GM23338 (cell line): ENCODE results near the gene CMC2. TPM values are rescaled to one million over a fixed set of nuclear protein-coding genes. Genes with fewer than 3 reads are reported as not detected.

Experiments used
- ATAC-seq: fragments of 200-7000 bp; cut with Tn5 transposase; 3 replicates; pipeline ENCODE4 v1.9.1; 2020
- DNase-seq: peaks from one replicate; pipeline ENCODE4 v3.0.0-alpha.2; 2015; ENCODE audit warnings: low spot score
- H2AFZ ChIP-seq: fragments of 200-600 bp; sonication (generic); 2 replicates; pipeline ENCODE4 v1.8.0; 2016; ENCODE audit warnings: antibody characterized with exemption, mild to moderate bottlenecking, moderate library complexity
- H3F3A ChIP-seq: fragments of 200-600 bp; sonication (generic); replicated peaks from 2 replicates; pipeline ENCODE4 v1.8.0; 2017; ENCODE audit warnings: antibody characterized with exemption, mixed run types, low read depth
- H3K27ac ChIP-seq: fragments of 200-600 bp; sonication (generic); 2 replicates; pipeline ENCODE4 v1.6.1; 2016; ENCODE audit warnings: low read depth
- H3K27me3 ChIP-seq: fragments of 200-600 bp; sonication (generic); 2 replicates; pipeline ENCODE4 v1.8.0; 2016; ENCODE audit warnings: mild to moderate bottlenecking, mixed run types, moderate library complexity; ENCODE audit not compliant: insufficient read depth
- H3K36me3 ChIP-seq: fragments of 200-600 bp; sonication (generic); 2 replicates; pipeline ENCODE4 v1.8.0; 2016; ENCODE audit warnings: mild to moderate bottlenecking; ENCODE audit not compliant: insufficient read depth
- H3K4me1 ChIP-seq: fragments of 200-600 bp; sonication (generic); 2 replicates; pipeline ENCODE4 v1.8.0; 2016; ENCODE audit warnings: mild to moderate bottlenecking, moderate library complexity; ENCODE audit not compliant: insufficient read depth
- H3K4me2 ChIP-seq: fragments of 200-600 bp; sonication (generic); 2 replicates; pipeline ENCODE4 v1.7.1; 2017; ENCODE audit warnings: mixed run types
- H3K4me3 ChIP-seq: fragments of 200-600 bp; sonication (generic); 2 replicates; pipeline ENCODE4 v1.6.1; 2016; ENCODE audit warnings: mixed run types
- H3K79me2 ChIP-seq: fragments of 200-600 bp; sonication (generic); replicated peaks from 2 replicates; pipeline ENCODE4 v1.8.0; 2017; ENCODE audit warnings: mild to moderate bottlenecking; ENCODE audit not compliant: insufficient read depth
- H3K9me2 ChIP-seq: fragments of 200-600 bp; sonication (generic); 2 replicates; pipeline ENCODE4 v1.8.0; 2017; ENCODE audit not compliant: insufficient read depth
- H4K20me1 ChIP-seq: fragments of 200-600 bp; sonication (generic); replicated peaks from 2 replicates; pipeline ENCODE4 v1.8.0; 2017; ENCODE audit warnings: mild to moderate bottlenecking; ENCODE audit not compliant: insufficient read depth
- H3K27ac Mint-ChIP-seq: 2 replicates; pipeline ENCODE4 v1.8.0; 2020; ENCODE audit warnings: inconsistent platforms, mild to moderate bottlenecking, moderate library complexity, mixed read lengths
- H3K27me3 Mint-ChIP-seq: 3 replicates; pipeline ENCODE4 v1.8.0; 2022; ENCODE audit warnings: low read depth, mild to moderate bottlenecking, moderate library complexity, mixed read lengths, inconsistent platforms; ENCODE audit not compliant: insufficient read depth, poor library complexity
- H3K36me3 Mint-ChIP-seq: 3 replicates; pipeline ENCODE4 v1.8.0; 2021; ENCODE audit warnings: low read depth, mild to moderate bottlenecking, inconsistent platforms, moderate library complexity, mixed read lengths
- H3K4me1 Mint-ChIP-seq: 3 replicates; pipeline ENCODE4 v1.8.0; 2020; ENCODE audit warnings: mild to moderate bottlenecking, inconsistent platforms, mixed read lengths
- H3K4me3 Mint-ChIP-seq: 3 replicates; pipeline ENCODE4 v1.8.0; 2021; ENCODE audit warnings: moderate library complexity, mild to moderate bottlenecking, inconsistent platforms, mixed read lengths
- H3K9me3 Mint-ChIP-seq: 3 replicates; pipeline ENCODE4 v1.8.0; 2020; ENCODE audit warnings: moderate library complexity, mild to moderate bottlenecking, inconsistent platforms, mixed read lengths
- CTCF ChIP-seq, 2 experiments: fragments of 200-600 bp in 1 of 2; sonication (generic) in 1 of 2; conservative IDR thresholded peaks; 2 replicates each; pipeline versions ENCODE4 v1.5.1 to v1.6.1; 2016 to 2017; ENCODE audit warnings: antibody characterized with exemption in 2 of 2, low read depth in 2 of 2, mild to moderate bottlenecking in 2 of 2, moderate library complexity in 1 of 2
- ETS1 ChIP-seq: IDR thresholded peaks from 2 replicates; pipeline ENCODE4 v1.6.1; 2016; ENCODE audit warnings: antibody characterized with exemption
- EZH2phosphoT487 ChIP-seq: fragments of 200-600 bp; sonication (generic); IDR thresholded peaks from one replicate; pipeline ENCODE4 v1.8.1; 2018; ENCODE audit warnings: antibody characterized with exemption; ENCODE audit not compliant: unreplicated experiment
- NANOG ChIP-seq: IDR thresholded peaks from 2 replicates; pipeline ENCODE4 v1.6.1; 2016; ENCODE audit warnings: antibody characterized with exemption, borderline replicate concordance
- POLR2AphosphoS5 ChIP-seq: IDR thresholded peaks from 2 replicates; pipeline ENCODE4 v1.6.1; 2016; ENCODE audit warnings: antibody characterized with exemption, low read depth
- REST ChIP-seq: IDR thresholded peaks from one replicate; pipeline ENCODE4 v1.6.1; 2018; ENCODE audit warnings: antibody characterized with exemption; ENCODE audit not compliant: unreplicated experiment
- ZNF114 ChIP-seq: fragments of 250-450 bp; sonication (Bioruptor Pico); IDR thresholded peaks from 2 replicates; pipeline ENCODE4 v1.5.0; 2020; ENCODE audit warnings: mild to moderate bottlenecking, moderate library complexity
- ZNF331 ChIP-seq: fragments of 250-450 bp; sonication (Bioruptor Pico); IDR thresholded peaks from 2 replicates; pipeline ENCODE4 v1.5.0; 2020; ENCODE audit warnings: low read depth, mild to moderate bottlenecking, moderate library complexity
- ZNF462 ChIP-seq: fragments of 250-450 bp; sonication (Bioruptor Pico); IDR thresholded peaks from 2 replicates; pipeline ENCODE4 v1.5.0; 2020; ENCODE audit warnings: mild to moderate bottlenecking, moderate library complexity
- polyA plus RNA-seq: library from polyadenylated mRNA; unstranded; fragments of >200 nt; fragmentation: Nextera tagmentation; extraction: Ambion mirVana; gene quantifications from 2 replicates; pipeline ENCODE4 v1.2.1, GENCODE V29; 2016
- total RNA-seq: library from RNA; depleted of rRNA; stranded (reverse); fragments of >200 nt; shearing (Covaris generic); gene quantifications from 2 replicates; pipeline ENCODE4 v1.2.3, GENCODE V29; 2014

CMC2 gene
- total and polyA plus RNA-seq, 2 experiments from 2014 or later, result 35.7 to 211 TPM

- Histone ChIP-seq H3K27me3 (no peaks in the 10 kb centered on the region), H3F3A (no peaks in the 10 kb centered on the region), H2AFZ (no peak overlapping the region), H4K20me1 (no peaks in the 10 kb centered on the region), H3K79me2 (no peaks in the 10 kb centered on the region), H3K27ac (no peak overlapping the region), H3K4me2 (no peak overlapping the region), H3K36me3 (no peaks in the 10 kb centered on the region), H3K4me1 (peaks cover 6% of the 10 kb centered on the region), H3K4me3 (no peak overlapping the region), H3K9me2 (0 out of 2 replicates have a peak, but pooled peaks cover 4% of the 10 kb centered on the region)
- no peak for DNase-seq
- Mint-ChIP-seq H3K9me3 (no peaks in the 10 kb centered on the region), H3K36me3 (no peaks in the 10 kb centered on the region), H3K4me1 (peaks cover 10% of the 10 kb centered on the region), H3K4me3 (no peak overlapping the region), H3K27me3 (peaks cover 10% of the 10 kb centered on the region), H3K27ac (no peak overlapping the region)
- ATAC-seq, result no peak
- TF ChIP-seq NANOG (no peak), ZNF114 (CRISPR knock-in tag) (no peak), CTCF (conservative IDR thresholded peaks at IDR 0.05; ENCODE audit: low read depth in 2 of 2) (no peak), REST (no peak), ZNF331 (no peak), ETS1 (no peak), EZH2phosphoT487 (no peak), POLR2AphosphoS5 (no peak), ZNF462 (CRISPR knock-in tag) (no peak)
These were observed 83.3 kb downstream of the CMC2 start for GRCh38 chr16:80923356-80923755.
